ENCODE data around the gene STARD13. TPM values are rescaled to one million over a fixed set of nuclear protein-coding genes. Genes with fewer than 3 reads are reported as not detected.

STARD13 gene
- total RNA-seq, 1 donor from 2014 or later = 50.1 TPM

DNA sequence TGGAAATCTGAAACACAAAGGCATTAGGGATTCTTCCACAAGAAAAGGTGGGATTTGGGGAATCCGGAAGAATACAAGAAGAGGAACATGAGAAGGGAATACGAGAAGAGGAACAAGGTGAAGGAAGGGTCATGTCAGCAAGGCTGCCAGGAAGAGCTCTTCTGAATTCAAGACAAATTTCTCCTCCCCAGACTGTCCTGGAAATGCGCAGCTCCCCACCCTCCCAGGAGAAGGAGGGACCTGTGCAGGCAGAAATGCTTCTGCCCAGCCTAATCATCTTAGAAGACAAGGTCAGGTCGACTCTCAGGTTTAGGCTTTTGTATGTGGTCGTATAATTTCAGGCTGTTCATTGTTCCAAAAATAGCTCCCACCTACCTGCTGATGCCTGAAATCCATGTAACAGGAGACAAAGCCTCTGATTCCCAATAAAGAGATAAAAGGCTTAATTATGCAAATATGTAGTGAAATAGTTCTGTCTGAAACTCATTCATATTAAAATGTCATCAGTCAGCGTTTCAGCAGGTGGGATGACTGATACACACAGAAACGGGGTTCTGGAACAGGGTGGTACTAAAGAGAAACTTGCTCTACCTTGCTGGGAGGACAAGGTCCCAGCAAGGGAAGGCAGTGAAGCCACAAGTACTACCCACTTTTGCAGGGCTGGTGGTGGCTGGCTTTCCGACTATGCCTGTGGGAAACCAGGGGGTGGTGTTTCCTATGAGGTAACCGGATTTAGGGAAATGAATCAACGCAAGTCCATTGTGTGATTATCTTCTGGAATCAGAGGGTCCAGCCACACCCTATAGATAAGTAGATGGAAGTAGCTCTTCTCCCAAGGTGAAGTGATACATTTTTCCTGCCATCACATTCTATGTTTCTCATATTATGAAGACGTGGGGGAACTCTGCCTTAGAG, 193.2 kb downstream of the STARD13 start:
- no peak for DNase-seq (ENCODE audit: low spot score)

DNA sequence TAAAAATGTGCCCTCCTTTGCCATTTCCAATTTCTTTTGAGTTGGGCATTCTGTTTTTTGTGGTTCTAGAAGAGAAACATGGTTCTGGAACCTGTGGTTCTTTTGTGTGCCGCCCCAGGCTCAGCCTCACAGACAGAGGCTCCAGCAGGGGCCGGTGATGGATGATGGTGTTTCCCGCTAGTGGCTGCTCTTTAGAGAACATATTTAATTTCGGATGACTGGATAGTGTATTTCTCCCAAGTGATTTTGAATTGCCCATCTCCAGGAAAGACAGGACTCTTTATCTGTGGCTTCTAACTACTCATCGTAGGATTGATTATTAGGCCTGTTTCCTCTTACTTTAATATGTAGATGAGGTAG, 194.2 kb downstream of the STARD13 start:
- no peak for DNase-seq (ENCODE audit: low spot score)

DNA sequence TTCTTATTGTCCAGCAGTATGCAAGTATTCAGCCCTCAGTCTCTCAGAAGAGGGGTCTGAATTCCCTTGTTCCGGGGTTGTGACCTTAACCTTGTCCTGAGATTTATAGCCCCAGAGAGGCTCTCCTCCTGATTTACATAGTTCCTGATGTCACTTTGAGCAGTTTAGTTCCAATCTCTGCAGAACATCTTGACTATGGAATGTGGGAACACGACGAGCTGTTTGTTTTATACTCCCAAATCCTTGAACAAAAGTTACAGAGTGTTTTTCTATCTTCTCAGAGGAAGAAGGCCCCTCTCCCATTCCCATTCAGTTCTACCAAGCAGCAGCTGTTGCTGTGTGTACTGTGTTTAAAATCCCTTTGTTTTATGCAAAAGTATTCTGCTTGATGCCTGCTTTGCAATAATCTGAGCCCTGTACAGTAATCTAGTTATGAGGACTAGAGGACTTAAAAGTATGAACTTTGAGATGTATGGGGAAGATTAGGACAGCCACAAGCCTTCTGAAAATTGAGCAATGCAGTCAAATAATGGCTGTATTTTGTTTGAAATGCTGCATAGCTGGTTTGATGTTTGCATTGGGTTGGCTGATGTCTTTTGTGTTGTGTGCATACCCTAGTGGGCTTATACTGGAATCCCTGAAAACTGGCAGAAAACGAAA, 194.7 kb downstream of the STARD13 start:
- no peak for DNase-seq (ENCODE audit: low spot score)

DNA sequence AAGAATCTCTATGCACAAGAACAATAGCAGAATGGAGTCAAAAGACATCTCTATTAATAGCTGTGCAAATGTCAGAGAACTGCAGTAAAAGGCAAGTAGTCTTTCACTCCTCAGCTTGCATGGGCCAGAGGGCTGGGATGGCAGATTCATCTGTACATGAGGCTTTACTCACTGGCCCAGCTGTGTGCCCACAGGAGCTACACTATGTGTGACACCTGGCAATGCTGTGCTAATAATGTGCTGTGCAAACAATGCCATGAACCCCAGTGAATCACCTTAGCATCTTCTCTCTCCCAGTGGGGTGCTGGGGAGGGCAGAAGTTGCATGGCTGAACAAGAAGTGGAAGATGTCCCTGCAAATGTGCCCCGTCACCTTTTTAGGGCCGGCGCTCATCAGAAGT, 196.2 kb downstream of the STARD13 start:
- DNase-seq (ENCODE audit: low spot score) = no peak

DNA sequence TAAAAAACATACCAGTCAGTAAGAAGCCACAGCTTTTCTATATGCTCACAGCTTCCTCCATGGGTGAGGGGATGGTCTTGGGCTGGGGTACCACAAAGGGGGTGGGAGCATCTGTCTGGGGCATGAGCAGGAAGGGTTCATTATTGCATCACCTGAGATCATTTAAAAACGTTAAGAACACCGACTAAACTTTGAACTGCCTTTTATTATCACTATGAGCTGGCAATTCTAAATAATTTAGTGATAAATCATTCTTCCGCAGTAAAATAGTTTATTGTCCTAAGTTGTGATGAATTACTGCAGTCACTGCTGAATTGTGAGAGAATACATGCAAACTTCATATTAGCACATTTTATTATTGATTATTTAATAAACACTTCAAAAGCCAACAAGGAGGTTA, 197.8 kb downstream of the STARD13 start:
- DNase-seq (ENCODE audit: low spot score) = no peak

DNA sequence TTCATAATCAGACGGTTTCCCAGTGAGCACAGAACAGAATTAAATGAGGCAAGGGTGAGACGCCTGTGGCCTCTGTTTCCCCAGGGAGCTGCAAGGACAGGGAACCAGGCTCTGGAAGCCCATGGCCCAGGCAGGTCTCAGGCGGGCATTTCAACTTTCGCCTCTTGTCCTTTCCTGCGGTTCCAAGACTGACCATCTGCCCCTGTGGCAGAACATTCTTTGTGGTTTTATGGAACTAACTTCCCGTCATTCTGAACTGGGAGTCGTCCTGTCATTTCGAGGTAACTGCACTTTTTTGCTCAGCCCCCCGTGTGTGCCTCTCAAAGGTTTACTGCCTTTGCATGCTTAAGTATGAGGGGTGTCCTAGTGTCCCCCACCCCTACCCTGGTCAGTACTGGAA, 198.5 kb downstream of the STARD13 start:
- no peak for DNase-seq (ENCODE audit: low spot score)

DNA sequence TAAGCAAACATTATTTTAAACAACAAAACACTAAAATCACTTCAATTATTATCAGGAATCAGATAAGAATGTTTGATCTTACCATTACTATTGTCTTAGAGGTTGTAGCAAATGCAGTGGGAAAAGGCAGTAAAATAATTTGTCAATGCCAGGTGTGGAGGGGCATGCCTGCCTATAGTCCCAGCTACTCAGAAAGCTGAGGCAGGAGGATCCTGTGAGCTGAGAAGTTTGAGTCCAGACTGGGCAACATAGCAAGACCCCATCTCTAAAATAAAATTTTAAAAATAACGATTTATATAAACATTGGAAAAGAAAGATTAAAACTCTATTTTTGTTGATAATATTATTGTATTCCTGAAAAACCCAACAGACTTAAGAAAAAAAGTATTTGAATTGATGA, 202.5 kb downstream of the STARD13 start:
- DNase-seq (ENCODE audit: low spot score) = no peak

DNA sequence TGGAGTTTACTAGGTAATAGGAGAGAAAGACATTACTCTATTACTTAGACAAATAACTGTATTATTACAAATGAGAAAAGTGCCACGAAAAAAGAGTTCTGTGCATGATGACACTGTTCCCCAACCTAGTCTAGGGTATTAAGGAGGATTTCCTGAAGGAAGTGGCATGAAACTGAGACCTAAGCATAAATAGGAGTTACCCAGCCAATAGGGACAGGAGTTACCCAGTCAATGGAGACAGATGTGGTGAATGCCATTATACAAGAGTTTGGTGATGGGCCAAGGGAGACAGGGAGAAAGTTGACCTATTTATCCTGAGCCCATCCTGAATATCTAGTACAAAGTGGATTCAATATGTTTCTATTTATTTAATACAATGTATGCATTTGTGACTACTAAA, 203.9 kb downstream of the STARD13 start:
- DNase-seq (ENCODE audit: low spot score) = no peak

DNA sequence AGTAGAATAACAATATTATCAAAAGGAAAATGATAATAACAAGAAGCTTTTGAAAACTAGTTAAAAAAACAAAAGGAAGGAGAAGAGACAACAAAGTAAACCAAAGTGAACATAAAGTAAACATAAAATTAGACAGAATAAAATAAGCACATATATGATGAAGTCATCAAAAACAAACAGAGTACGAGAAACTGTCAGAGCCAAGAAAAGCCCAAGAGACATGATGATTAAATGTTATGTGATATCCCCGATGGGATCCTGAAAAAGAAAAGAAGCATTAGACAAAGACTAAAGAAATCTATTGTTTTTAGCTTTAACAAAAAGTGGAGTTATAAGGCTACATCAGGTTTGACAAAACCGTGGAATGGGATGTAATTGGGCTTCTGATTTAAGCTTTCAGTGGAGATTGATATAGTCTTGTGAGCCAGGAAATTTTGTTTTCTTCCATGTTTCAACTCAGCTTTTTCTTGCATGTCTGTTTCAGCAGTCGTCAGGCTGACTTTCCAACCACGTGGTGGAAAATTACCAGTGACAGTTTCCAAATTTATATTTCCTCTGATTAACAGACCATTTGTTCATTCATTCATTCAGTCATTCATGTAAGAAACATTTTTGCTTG, 204.5 kb downstream of the STARD13 start:
- DNase-seq (ENCODE audit: low spot score) = no peak

DNA sequence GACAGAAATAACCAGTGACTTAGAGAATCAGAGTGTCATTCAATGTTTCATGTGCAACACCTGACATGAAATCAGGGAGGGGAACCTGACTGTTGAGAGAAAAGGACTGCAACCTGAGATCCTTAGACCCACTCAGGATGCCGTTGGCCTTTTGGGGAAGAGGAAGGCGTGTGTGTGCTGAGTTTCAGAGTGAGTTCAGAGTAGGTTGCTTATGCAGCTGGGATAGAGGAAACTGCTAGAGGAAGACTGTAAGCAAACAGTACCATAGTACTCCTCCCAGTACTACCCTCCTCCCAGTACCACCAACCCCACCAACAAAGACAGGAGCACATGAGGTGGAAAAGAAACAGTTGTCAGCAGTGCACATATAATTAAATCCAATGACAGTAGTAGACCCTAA, 205.6 kb downstream of the STARD13 start:
- no peak for DNase-seq (ENCODE audit: low spot score)

DNA sequence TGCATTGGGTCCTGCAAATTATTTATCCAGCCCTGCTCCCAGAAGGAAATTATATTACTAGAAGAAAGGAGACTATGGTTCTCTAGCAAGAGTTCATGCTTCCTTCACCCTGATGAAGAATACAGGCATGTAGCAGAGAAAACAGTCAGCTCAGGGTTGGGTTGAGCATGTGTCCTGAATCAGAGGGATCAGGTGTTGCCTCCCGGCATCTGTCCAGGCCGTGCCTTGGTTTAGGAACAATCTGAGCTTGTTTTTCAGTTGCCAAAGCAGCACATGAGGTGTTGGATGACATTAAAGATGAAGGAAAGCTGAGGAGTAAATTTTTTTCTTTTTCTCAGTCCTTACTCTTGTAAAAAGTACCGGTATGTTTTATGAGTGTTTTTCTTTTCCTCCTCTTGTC, 207.3 kb downstream of the STARD13 start:
- DNase-seq (ENCODE audit: low spot score) = no peak

DNA sequence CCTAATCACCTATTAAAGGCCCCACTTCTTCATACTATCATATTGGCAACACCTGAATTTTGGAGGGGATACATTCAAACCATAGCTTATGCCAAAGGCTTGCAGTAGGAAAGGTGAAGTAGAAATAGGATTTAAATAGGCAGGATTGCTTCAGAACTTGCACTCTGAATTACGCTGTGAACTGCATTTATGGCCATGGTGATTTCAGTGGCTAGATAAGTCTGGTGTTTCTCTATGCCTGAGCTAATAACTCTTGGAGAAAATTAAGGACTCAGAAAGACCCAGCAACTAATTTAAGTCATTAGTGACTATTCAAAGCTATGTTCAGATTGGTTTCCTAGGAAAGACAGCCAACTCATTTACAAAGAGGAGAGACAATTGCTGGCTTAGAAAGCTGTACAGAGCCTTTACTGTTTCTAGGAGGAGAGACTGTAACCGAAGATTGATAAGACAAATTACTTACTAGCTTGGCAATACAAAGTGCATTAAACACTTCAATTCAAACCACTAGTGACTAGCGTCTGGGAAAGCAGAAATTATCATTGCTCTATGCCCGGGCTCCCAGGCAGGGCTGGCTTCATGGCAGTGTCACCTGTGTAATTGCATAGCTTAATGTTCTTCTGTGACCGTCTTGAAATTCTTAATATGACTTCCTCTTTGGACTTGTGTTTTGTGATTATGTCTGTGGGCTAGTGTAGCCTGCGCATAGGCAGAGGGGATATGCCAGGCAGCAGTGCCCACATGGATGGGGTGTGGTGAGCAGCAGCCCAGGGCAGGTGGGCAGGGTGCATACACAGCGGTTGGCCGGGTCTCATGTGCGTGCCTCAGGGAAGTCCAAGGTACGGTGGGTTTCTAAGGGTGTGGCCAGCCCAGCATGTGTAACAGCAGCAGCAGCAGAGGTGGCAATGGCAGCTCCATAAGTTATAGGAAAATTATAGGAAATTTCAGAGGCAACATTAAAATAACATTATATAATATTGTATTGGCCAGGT, 209.3 kb downstream of the STARD13 start:
- no peak for DNase-seq (ENCODE audit: low spot score)

DNA sequence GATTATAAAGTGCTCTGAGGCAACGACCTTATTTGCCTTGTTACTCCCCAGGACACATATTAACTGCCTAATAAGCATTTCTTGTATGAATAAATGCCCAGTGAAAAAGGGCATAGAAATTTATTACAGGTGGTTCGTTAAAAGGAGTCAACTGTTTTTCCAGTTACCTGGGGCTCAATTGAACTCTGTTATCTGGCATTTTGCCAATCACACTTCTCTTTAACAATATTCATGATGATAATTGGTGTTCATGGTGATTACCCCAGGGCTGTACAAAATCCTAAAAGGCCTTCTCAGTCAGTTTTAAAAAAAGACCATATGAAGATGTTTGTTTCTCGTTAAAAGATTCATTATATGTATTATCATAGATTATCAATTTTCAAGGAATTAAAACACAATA, 212.2 kb downstream of the STARD13 start:
- no peak for DNase-seq (ENCODE audit: low spot score)

DNA sequence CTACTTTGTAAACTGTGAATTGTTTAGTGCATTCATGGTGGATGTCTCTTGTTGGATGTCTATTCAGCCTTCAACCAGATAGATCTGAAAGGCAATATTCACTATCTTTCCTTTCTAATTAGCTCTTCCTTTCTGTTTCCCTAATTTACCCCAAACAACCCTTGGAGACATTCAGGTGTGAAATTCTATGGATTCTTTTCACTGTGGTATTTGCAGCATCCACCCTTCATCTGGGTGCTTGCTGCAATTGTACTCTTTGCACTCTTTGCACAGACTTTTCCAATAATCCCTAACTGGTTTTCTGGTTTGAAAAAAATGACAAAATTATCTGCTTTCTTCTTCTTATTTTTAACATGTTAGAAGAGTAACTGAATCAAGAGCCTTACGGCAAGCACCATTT, 212.8 kb downstream of the STARD13 start:
- no peak for DNase-seq (ENCODE audit: low spot score)

DNA sequence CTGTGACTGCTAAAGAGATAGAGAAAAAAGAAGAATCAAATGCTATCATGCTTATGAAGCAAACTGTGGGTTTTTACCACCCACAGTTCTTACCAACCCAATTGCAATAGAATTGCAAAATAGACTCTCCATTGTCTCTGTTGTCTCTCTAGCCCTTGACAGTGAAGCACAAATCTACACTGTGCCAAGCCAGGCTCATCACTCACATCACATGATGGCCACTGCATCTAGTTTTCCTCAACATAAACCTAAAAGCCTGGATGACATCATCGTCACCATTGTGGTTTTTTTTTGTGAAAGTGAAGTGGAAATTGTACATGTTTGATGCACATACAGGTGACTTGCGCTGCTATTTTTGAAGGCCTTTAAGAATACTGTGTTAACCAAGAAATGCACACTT, 213.3 kb downstream of the STARD13 start:
- DNase-seq (ENCODE audit: low spot score) = no peak

DNA sequence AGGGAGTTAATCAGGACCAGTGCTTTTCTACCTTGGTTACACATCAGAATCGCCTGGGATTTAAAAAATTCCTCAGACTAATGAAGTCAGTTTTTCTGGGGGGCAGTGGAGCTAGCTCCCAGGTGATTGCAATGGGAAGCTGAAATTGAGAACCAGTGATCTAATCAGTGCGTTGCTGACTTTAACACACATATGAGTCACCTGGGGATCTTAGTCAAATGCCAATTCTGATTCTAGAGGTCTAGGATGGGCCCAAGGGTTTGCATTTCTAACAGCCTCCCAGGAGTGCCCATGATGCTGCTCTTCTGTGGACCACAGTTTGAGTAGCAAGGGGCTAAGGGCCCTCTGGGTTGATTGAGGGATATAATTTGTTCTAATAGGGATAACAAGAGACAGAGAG, 214.8 kb downstream of the STARD13 start:
- no peak for DNase-seq (ENCODE audit: low spot score)

DNA sequence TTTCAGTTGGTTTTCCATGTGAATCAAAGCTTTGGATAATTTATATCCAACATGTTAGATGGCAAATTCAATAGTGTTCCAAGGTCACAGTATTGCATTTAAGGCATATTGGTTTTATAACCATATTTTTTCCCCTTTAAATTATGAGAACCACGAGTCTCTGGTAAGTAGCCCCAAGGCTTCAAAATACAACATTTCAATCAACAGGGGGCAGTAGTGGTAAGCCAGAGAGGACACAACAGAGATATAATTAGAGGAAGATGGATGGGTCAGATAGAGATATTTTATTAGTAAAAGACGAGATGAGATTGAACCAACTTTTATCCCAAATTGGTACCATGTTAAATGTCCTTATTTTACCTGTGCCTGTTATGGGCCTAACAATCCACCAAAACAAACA, 216.2 kb downstream of the STARD13 start:
- no peak for DNase-seq (ENCODE audit: low spot score)

DNA sequence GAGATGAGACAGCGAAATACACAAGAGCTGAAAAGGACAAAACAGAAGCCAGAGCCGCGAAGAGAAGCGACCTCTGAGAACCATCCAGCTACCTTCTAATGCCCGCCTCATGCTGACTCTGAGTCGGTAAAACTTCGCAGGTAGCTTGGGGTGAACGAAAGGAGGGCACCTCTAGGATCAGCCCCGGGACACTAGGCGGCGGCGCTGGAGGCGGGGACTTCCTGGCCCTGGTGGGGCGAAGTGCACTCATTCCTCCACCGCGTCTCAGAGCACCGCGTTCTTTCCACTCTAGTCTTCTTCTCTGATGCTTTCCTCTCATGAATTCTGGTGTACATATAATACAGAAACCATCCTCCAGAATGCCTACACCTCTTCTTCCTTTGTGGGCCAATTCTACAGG, 219.2 kb downstream of the STARD13 start:
- DNase-seq (ENCODE audit: low spot score) = no peak

DNA sequence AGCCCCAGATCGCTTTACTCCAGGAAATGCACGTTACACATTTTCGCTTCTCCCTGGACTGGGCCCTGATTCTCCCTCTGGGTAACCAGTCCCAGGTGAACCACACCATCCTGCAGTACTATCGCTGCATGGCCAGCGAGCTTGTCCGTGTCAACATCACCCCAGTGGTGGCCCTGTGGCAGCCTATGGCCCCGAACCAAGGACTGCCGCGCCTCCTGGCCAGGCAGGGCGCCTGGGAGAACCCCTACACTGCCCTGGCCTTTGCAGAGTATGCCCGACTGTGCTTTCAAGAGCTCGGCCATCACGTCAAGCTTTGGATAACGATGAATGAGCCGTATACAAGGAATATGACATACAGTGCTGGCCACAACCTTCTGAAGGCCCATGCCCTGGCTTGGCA, 224.7 kb downstream of the STARD13 start:
- no peak for DNase-seq (ENCODE audit: low spot score)

DNA sequence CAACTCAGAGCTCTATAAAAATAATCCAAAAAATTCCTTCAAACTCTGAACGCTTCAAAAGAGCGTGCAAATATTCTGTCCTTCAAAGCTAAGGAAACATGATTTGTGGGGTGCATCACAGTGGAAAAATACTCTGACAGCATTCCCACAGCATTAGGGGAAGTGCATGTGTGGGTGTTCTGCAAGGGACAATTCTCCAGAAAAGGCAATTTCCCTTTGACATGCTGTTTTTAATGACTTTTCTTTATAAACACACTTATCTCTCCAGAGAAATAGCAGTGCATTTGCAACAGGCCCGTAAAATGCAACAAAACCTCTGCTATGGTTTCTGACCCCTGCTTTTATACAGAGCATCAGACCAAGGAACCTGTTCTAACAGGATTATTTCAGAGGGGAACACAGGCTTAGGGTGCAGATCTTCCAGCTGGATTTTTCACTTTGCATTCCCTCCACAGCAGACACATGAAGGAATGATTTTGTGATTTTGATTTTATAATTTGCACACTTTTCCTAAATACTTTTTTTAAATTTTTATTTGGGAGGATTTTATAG, 226.7 kb downstream of the STARD13 start:
- no peak for DNase-seq (ENCODE audit: low spot score)

DNA sequence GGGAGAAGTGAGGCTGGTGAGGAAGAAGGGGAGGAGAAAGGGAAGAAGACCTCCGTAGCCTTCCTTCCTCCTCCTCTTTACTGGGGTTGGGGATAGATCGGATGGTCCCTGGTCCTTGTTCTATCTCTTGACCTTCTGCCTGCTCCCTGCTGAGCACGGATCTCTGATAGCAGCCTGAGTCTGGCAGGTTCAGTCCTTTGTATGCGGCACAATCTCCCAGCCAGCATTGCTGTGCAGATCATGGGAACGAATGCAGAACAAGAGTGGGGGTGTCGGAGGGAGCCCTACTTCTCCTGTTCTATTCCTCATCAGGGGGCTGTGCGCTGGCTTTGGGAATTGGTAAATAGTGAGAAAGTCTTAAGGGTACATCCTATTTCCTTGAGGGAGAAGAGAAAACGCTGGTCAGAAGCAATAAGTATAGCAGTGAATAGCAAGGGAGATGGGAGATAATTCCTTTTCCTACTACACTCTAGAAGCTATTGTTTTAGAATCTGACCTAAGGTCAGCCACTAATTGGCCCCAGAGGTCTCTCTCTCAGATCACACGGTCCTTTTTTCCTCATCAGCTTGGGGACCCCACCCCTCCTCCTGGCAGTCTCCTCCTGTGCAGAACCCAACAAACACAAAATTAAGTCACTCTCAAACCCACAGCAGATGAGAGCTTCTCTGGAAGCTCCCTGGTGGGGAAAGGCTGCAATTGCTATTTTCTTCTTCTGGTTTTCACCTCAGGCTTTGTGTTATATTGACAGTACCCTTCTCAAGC, 228.4 kb downstream of the STARD13 start:
- DNase-seq (ENCODE audit: low spot score) = no peak

Measured in ureter (tissue), 1 donor.